IMR-90 (cell line): Measurements from ENCODE around the gene CRIM1. TPM values are rescaled to one million over a fixed set of nuclear protein-coding genes. Genes with fewer than 3 reads are reported as not detected.
A peak's percentile ranks its signal among the peaks of the same experiment; 100 is the strongest.

Source experiments
- ATAC-seq: fragments of 200-7000 bp; cut with Tn5 transposase; 2 replicates; pipeline ENCODE4 v1.9.1; 2020; ENCODE audit warnings: low read depth, mild to moderate bottlenecking, moderate library complexity
- BruUV-seq: library from RNA; stranded (reverse); fragments of 400-500 nt; replicated peaks from 2 replicates; lab custom pipeline; 2021; lab: Mats Ljungman, UMichigan
- CTCF ChIA-PET: fragments of 300-600 bp; formaldehyde crosslinking; extraction: SDS; loops from one replicate; lab custom pipeline; 2021; ENCODE audit warnings: antibody characterized with exemption; lab: Yijun Ruan, JAX
- POLR2A ChIA-PET: fragments of 300-600 bp; sonication (Branson Sonifier 250); formaldehyde crosslinking; loops from one replicate; lab custom pipeline; 2022; ENCODE audit warnings: antibody characterized with exemption; ENCODE audit not compliant: unreplicated experiment; lab: Charles Lee
- DNase-seq: peaks from one replicate; pipeline ENCODE4 v3.0.0; 2013
- H2AFZ ChIP-seq: replicated peaks from 2 replicates; pipeline ENCODE3; 2013; ENCODE audit warnings: low read length, mild to moderate bottlenecking; ENCODE audit not compliant: poor library complexity
- H2AK5ac ChIP-seq: 2 replicates; pipeline ENCODE4 v1.6.1; 2013; ENCODE audit warnings: low read depth, low read length, inconsistent platforms
- H2AK9ac ChIP-seq: replicated peaks from 2 replicates; pipeline ENCODE3; 2013; ENCODE audit warnings: mild to moderate bottlenecking, low read depth, low read length, moderate library complexity; ENCODE audit not compliant: poor library complexity
- H2BK120ac ChIP-seq: 2 replicates; pipeline ENCODE4 v1.6.1; 2013; ENCODE audit warnings: low read depth, low read length, inconsistent platforms
- H2BK15ac ChIP-seq: 3 replicates; pipeline ENCODE4 v1.6.1; 2013; ENCODE audit warnings: low read depth, low read length, inconsistent platforms
- H2BK20ac ChIP-seq: 2 replicates; pipeline ENCODE4 v1.6.1; 2013; ENCODE audit warnings: low read depth, mild to moderate bottlenecking, inconsistent platforms, low read length, moderate library complexity
- H2BK5ac ChIP-seq: 2 replicates; pipeline ENCODE4 v1.6.1; 2013; ENCODE audit warnings: mild to moderate bottlenecking, low read depth, low read length, inconsistent platforms; ENCODE audit not compliant: poor library complexity, severe bottlenecking
- H3K14ac ChIP-seq: replicated peaks from 2 replicates; pipeline ENCODE4 v1.6.1; 2013; ENCODE audit warnings: low read depth, low read length, inconsistent platforms
- H3K18ac ChIP-seq: 2 replicates; pipeline ENCODE4 v1.6.1; 2013; ENCODE audit warnings: low read depth, low read length, control low read depth
- H3K23ac ChIP-seq: 2 replicates; pipeline ENCODE4 v1.6.1; 2013; ENCODE audit warnings: low read depth, low read length, inconsistent platforms
- H3K27ac ChIP-seq: 2 replicates; pipeline ENCODE4 v1.5.1; 2013; ENCODE audit warnings: mild to moderate bottlenecking, control low read depth, low read length; ENCODE audit not compliant: insufficient read depth
- H3K27me3 ChIP-seq: 2 replicates; pipeline ENCODE4 v1.6.1; 2013; ENCODE audit warnings: low read length; ENCODE audit not compliant: control insufficient read depth, insufficient read depth
- H3K36me3 ChIP-seq: 2 replicates; pipeline ENCODE4 v1.6.1; 2013; ENCODE audit warnings: low read length, mixed read lengths; ENCODE audit not compliant: control insufficient read depth, insufficient read depth
- H3K4ac ChIP-seq: 2 replicates; pipeline ENCODE4 v1.6.1; 2013; ENCODE audit warnings: low read depth, low read length, inconsistent platforms
- H3K4me1 ChIP-seq: 2 replicates; pipeline ENCODE4 v1.6.1; 2013; ENCODE audit warnings: low read length, mixed read lengths; ENCODE audit not compliant: control insufficient read depth, insufficient read depth
- H3K4me2 ChIP-seq: 2 replicates; pipeline ENCODE4 v1.6.1; 2013; ENCODE audit warnings: low read depth, mild to moderate bottlenecking, control low read depth, low read length, moderate library complexity
- H3K4me3 ChIP-seq: 2 replicates; pipeline ENCODE4 v1.5.1; 2013; ENCODE audit warnings: low read depth, mild to moderate bottlenecking, control low read depth, low read length, moderate library complexity; ENCODE audit not compliant: insufficient read depth
- H3K56ac ChIP-seq: 2 replicates; pipeline ENCODE4 v1.6.1; 2013; ENCODE audit warnings: low read length, inconsistent platforms; ENCODE audit not compliant: insufficient read depth; ENCODE audit errors: extremely low read depth
- H3K79me1 ChIP-seq, 2 experiments: 2 replicates each; pipeline ENCODE4 v1.6.1; 2013; ENCODE audit warnings: low read length in 2 of 2, inconsistent platforms in 1 of 2, low read depth in 1 of 2
- H3K9ac ChIP-seq: 2 replicates; pipeline ENCODE4 v1.6.1; 2013; ENCODE audit warnings: low read depth, low read length, control low read depth
- H3K9me1 ChIP-seq: 2 replicates; pipeline ENCODE4 v1.6.1; 2013; ENCODE audit warnings: low read length, inconsistent platforms; ENCODE audit not compliant: insufficient read depth
- H3K9me3 ChIP-seq: 2 replicates; pipeline ENCODE4 v1.6.1; 2013; ENCODE audit warnings: low read length; ENCODE audit not compliant: control insufficient read depth, insufficient read depth
- H4K20me1 ChIP-seq: 2 replicates; pipeline ENCODE4 v1.6.1; 2013; ENCODE audit warnings: low read length, inconsistent platforms; ENCODE audit not compliant: insufficient read depth
- H4K5ac ChIP-seq: 2 replicates; pipeline ENCODE4 v1.6.1; 2013; ENCODE audit warnings: mild to moderate bottlenecking, low read depth, low read length, control low read depth
- H4K8ac ChIP-seq, 2 experiments: 2 replicates each; pipeline ENCODE4 v1.6.1; 2013; ENCODE audit warnings: low read depth in 2 of 2, low read length in 2 of 2, control low read depth in 1 of 2, inconsistent platforms in 1 of 2
- H4K91ac ChIP-seq: 2 replicates; pipeline ENCODE4 v1.6.1; 2013; ENCODE audit warnings: low read depth, low read length, inconsistent platforms; ENCODE audit not compliant: insufficient read depth
- BHLHE40 ChIP-seq: fragments of 150-350 bp; IDR thresholded peaks from 2 replicates; pipeline ENCODE4 v1.6.1; 2016; ENCODE audit warnings: mild to moderate bottlenecking, low read depth, low read length
- MAZ ChIP-seq: IDR thresholded peaks from 2 replicates; pipeline ENCODE4 v1.6.1; 2012; ENCODE audit warnings: low read depth, mild to moderate bottlenecking, low read length, improper control_type of control experiment, moderate library complexity, borderline replicate concordance
- NFE2L2 ChIP-seq: fragments of 150-350 bp; IDR thresholded peaks from 2 replicates; pipeline ENCODE4 v1.6.1; 2016; ENCODE audit warnings: low read depth, mild to moderate bottlenecking, low read length
- WGBS, 2 experiments: methylation state at CpG; one replicate each; pipeline versions ENCODE4 v1.1.5 to v1.1.7; 2013; ENCODE audit warnings: missing lambda C conversion rate in 2 of 2; ENCODE audit not compliant: insufficient read length in 1 of 2; ENCODE audit errors: extremely low coverage in 2 of 2; 5-methylcytosine and 5-hydroxymethylcytosine counted together
- dilution Hi-C: fragments of 300-500 bp; cut with HindIII; formaldehyde crosslinking; loops from one replicate; pipeline ENCODE4 v1.14.3; 2018; ENCODE audit warnings: low sequenced_read_pairs; ENCODE audit not compliant: unreplicated experiment
- in situ Hi-C: fragments of 300-500 bp; cut with MboI; formaldehyde crosslinking; loops from 3 replicates; pipeline ENCODE4 v1.14.3; 2019; ENCODE audit warnings: low sequenced_read_pairs, inconsistent platforms, mixed read lengths
- intact Hi-C: fragments of 100-400 bp; cut with micrococcal nuclease; formaldehyde crosslinking; loops from 2 replicates; pipeline ENCODE4 v1.10.0; 2022
- polyA plus RNA-seq, 3 experiments: library from polyadenylated mRNA; depleted of rRNA; stranded (reverse); fragments of >200 nt; gene quantifications; 2 replicates each; pipeline ENCODE4 v1.2.3, GENCODE V29; 2012; ENCODE audit warnings: low replicate concordance in 1 of 3
- total RNA-seq: library from RNA; depleted of rRNA; stranded (reverse); fragments of >200 nt; gene quantifications from 2 replicates; pipeline ENCODE4 v1.2.3, GENCODE V29; 2012

Gene CRIM1
- total and polyA plus RNA-seq, 2 of the 4 experiments (the other 2 are of a cell fraction): 285 to 490 TPM

- TF ChIP-seq MAZ: no peak
Observed at GRCh38 chr2:36455788-36456187, 100.2 kb downstream of the CRIM1 start (continued).

- H3K9ac ChIP-seq: peak overlapping the region; percentile 47
Observed at GRCh38 chr2:36456227-36457175, 100.9 kb downstream of the CRIM1 start.

More at GRCh38 chr2:36456227-36457175, 100.9 kb downstream of the CRIM1 start:
- Histone ChIP-seq H2BK20ac (peak overlapping the region; percentile 84), H3K4ac (peak overlapping the region; percentile 98), H3K18ac (peak overlapping the region; percentile 71), H3K36me3 (peaks cover 25% of the 10 kb centered on the region), H3K14ac (peak overlapping the region; percentile 92), H3K4me1 (peaks cover 45% of the 10 kb centered on the region), H4K20me1 (peaks cover 37% of the 10 kb centered on the region; the same call in 1 of the 2 replicates), H3K9me1 (peaks cover 34% of the 10 kb centered on the region), H2BK15ac (peak overlapping the region; percentile 68; the same call in 2 of the 3 replicates), H3K4me2 (peak overlapping the region; percentile 37), H2AK5ac (peak overlapping the region; percentile 94), H3K56ac (peak overlapping the region; percentile 75), H2BK120ac (peak overlapping the region; percentile 96), H4K8ac (peak overlapping the region; percentile 16 to 95), H3K79me1 (peaks cover 38 to 79% of the 10 kb centered on the region in 2 experiments; a peak in 3 of 4 replicates), H3K4me3 (no peak overlapping the region), H3K23ac (peak overlapping the region; percentile 94), H2AK9ac (peak overlapping the region; percentile 3), H3K27ac (peak overlapping the region; percentile 83), H4K5ac (peak overlapping the region; percentile 47), H3K27me3 (no peaks in the 10 kb centered on the region), H2BK5ac (peak overlapping the region; percentile 85), H3K9me3 (no peaks in the 10 kb centered on the region), H4K91ac (peak overlapping the region; percentile 81), H2AFZ (peak overlapping the region; percentile 44)
- no TSS peak for BruUV-seq
- dilution Hi-C loops (no loop called here), intact Hi-C loops (loop anchor here (1.0 kb wide), 1 partner anchor 30 kb away; no protein-coding TSS in a partner anchor), in situ Hi-C loops (no loop called here)
- POLR2A ChIA-PET: interaction anchor here (0.6 kb wide), 2 partner anchors 23 to 45 kb away, joined by 3 read pairs; no protein-coding TSS in a partner anchor
- ATAC-seq (peak; percentile 21), DNase-seq (peak; percentile 81)
- no peak; the same call in 1 of the 2 replicates for TF ChIP-seq NFE2L2
- TF ChIP-seq BHLHE40: peak; percentile 77
- CTCF ChIA-PET: interaction anchor here (0.6 to 1.2 kb wide), 4 partner anchors 10 to 216 kb away, joined by 3 read pairs; no protein-coding TSS in a partner anchor
- WGBS, 2 experiments: 0% methylated on average over 2 of the region's 17 CpGs; no CpG with 5 or more reads in 1 of the 2 experiments
